ENCODE measurements around the gene STEAP2. TPM values are rescaled to one million over a fixed set of nuclear protein-coding genes. Genes with fewer than 3 reads are reported as not detected.

STEAP2 gene
- total and polyA plus RNA-seq, 9 donors, result 10.0 to 47.1 (median 26.6) TPM

- H3K36me3 ChIP-seq, result no peaks in the 10 kb centered on the region
- H3K4me1 ChIP-seq (ENCODE audit: insufficient read depth), result no peaks in the 10 kb centered on the region
- no peaks in the 10 kb centered on the region for H3K9me3 ChIP-seq
- H3K27me3 ChIP-seq, result no peaks in the 10 kb centered on the region
- intact Hi-C loops (cut with DNase I), result no loop called here
- no peak for DNase-seq
- H3K4me3 ChIP-seq, result no peak overlapping the region
- TF ChIP-seq, protein P1, sequence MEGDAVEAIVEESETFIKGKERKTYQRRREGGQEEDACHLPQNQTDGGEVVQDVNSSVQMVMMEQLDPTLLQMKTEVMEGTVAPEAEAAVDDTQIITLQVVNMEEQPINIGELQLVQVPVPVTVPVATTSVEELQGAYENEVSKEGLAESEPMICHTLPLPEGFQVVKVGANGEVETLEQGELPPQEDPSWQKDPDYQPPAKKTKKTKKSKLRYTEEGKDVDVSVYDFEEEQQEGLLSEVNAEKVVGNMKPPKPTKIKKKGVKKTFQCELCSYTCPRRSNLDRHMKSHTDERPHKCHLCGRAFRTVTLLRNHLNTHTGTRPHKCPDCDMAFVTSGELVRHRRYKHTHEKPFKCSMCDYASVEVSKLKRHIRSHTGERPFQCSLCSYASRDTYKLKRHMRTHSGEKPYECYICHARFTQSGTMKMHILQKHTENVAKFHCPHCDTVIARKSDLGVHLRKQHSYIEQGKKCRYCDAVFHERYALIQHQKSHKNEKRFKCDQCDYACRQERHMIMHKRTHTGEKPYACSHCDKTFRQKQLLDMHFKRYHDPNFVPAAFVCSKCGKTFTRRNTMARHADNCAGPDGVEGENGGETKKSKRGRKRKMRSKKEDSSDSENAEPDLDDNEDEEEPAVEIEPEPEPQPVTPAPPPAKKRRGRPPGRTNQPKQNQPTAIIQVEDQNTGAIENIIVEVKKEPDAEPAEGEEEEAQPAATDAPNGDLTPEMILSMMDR (IDR thresholded peaks at IDR 0.05), result no peak
- TF ChIP-seq POLR2A (IDR thresholded peaks at IDR 0.05), result no peak
- no peak for TF ChIP-seq EP300 (IDR thresholded peaks at IDR 0.05)
- H3K27ac ChIP-seq, result no peak overlapping the region
Measured at GRCh38 chr7:90274161-90274560, 62.6 kb downstream of the STEAP2 start.

DNA sequence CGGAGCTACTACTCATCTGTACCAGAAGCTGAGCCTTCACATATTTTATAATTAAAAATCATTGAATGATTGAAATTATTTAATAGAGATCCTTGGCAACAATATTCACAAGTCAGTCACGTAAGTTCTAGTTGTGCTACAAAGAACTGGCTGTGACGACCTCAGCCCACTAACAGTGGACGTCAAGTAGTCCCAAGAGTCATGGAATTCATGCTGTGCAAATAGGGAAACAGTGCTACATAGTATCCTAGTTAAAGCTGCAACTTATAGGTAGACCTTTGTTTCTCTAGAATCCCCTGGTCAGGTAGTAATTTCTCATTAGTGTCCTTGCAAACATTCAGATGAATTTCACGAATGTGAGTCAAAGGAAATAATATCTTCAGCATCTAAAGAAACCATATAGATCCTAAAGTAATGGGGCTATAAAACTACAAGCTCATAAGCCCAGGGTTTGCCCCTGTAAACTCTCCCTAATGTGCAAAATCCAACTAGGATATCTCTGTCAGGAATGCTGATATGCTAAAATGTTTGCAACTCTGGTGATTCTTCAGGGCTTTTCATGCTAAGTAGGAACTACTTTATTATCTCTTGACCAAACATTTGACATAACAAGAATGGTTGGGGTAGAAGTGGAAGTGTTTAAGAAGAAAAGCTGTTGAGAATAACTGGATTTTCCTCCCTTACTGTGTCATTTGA is 64.6 kb downstream of the STEAP2 start:
- Histone ChIP-seq H3K27ac (no peak overlapping the region), H3K4me3 (no peak overlapping the region), H3K36me3 (no peaks in the 10 kb centered on the region), H3K4me1 (ENCODE audit: insufficient read depth) (no peaks in the 10 kb centered on the region), H3K9me3 (no peaks in the 10 kb centered on the region), H3K27me3 (no peaks in the 10 kb centered on the region)
- WGBS, 3 donors, result 74 to 75% (median 74%) methylated on average over 5 of the region's 5 CpGs
- intact Hi-C loops (cut with DNase I), result no loop called here
- no peak for TF ChIP-seq POLR2A (IDR thresholded peaks at IDR 0.05)
- TF ChIP-seq, protein P1 (IDR thresholded peaks at IDR 0.05), result no peak
- TF ChIP-seq EP300 (IDR thresholded peaks at IDR 0.05), result no peak
- DNase-seq, result no peak

Small RNA genes lying within 50 kb of the gene (small RNA-seq; reads per million reads assigned to genes)
- gene RF00019, result not detected

Other genes with a start within 250 kb of the STEAP2 start
- 10 to 100 TPM in 4 of 7 donors, 1 to 10 TPM in 3; 4.8 to 15.5 (median 10.5) TPM for gene STEAP1, start 57.3 kb upstream of the STEAP2 start, total RNA-seq
- 10 to 100 TPM in 1 of 2 donors, 1 to 10 TPM in 1; 6.0 to 10.8 TPM for gene STEAP1, start 57.3 kb upstream of the STEAP2 start, polyA plus RNA-seq
- 10 to 100 TPM in 5 of 7 donors, 1 to 10 TPM in 2; 7.0 to 37.9 (median 11.2) TPM for gene CFAP69, start 33.4 kb downstream of the STEAP2 start, total RNA-seq
- gene CFAP69, start 33.4 kb downstream of the STEAP2 start, polyA plus RNA-seq, result 1 to 10 TPM; 3.1 to 6.3 TPM
- not detected for gene FAM237B, start 109.6 kb downstream of the STEAP2 start, total RNA-seq
- not detected for gene FAM237B, start 109.6 kb downstream of the STEAP2 start, polyA plus RNA-seq
- gene GTPBP10, start 135.0 kb downstream of the STEAP2 start, total RNA-seq, result 10 to 100 TPM; 11.5 to 36.6 (median 25.0) TPM
- 10 to 100 TPM in 1 of 2 donors, 1 to 10 TPM in 1; 7.7 to 13.9 TPM for gene GTPBP10, start 135.0 kb downstream of the STEAP2 start, polyA plus RNA-seq
- gene CLDN12, start 191.7 kb downstream of the STEAP2 start, total RNA-seq, result 10 to 100 TPM; 27.6 to 34.6 (median 29.9) TPM
- gene CLDN12, start 191.7 kb downstream of the STEAP2 start, polyA plus RNA-seq, result 10 to 100 TPM; 17.9 to 27.3 TPM

Data from ovary (tissue), 9 donors.